Bronchial epithelial cell (primary cell): ENCODE measurements around the gene SNRNP200. TPM values are rescaled to one million over a fixed set of nuclear protein-coding genes. Genes with fewer than 3 reads are reported as not detected.

Experiments
- DNase-seq: peaks from one replicate; pipeline ENCODE4 v3.0.0-alpha.2; 2010; ENCODE audit warnings: low read depth
- FAIRE-seq: peaks from 2 replicates; lab custom pipeline; 2011; peaks lifted over from hg19 to GRCh38; lab: Jason Lieb, UNC
- H3K27me3 ChIP-seq: 2 replicates; pipeline ENCODE4 v1.5.1; 2011; ENCODE audit warnings: low read length; ENCODE audit not compliant: control insufficient read depth, insufficient read depth
- H3K36me3 ChIP-seq: 2 replicates; pipeline ENCODE4 v1.5.1; 2011; ENCODE audit warnings: low read length; ENCODE audit not compliant: control insufficient read depth, insufficient read depth
- H3K4me3 ChIP-seq: 2 replicates; pipeline ENCODE4 v1.5.1; 2011; ENCODE audit warnings: mild to moderate bottlenecking, low read depth, low read length, control low read depth
- CTCF ChIP-seq: IDR thresholded peaks from 2 replicates; pipeline ENCODE4 v1.5.1; 2011; ENCODE audit warnings: mild to moderate bottlenecking, moderate library complexity, low read length, control low read depth, inconsistent platforms; ENCODE audit not compliant: insufficient read depth, severe bottlenecking
- total RNA-seq: library from RNA; depleted of rRNA; stranded (reverse); fragments of >200 nt; gene quantifications from 2 replicates; pipeline ENCODE4 v1.2.1, GENCODE V29; 2014

Gene SNRNP200
- total RNA-seq, 1 donor from 2014 or later, result 35.8 TPM

DNA sequence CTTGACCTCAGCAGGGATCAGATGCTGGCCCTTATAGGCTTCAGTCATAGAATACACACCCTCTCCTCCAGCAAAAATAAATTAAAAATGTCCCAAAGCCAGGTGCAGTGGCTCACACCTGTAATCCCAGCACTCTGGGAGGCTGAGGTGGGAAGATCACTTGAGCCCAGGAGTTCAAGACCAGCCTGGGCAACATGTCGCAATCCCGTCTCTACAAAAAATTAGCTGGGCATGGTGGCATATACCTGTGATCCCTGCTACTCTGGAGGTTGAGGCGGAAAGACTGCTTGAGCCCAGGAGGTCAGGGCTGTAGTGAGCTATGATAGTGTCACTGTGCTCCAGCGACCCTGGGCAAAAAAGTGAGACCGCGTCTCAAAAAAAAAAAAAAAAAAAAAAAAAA, 24.5 kb upstream of the SNRNP200 start:
- Histone ChIP-seq H3K27me3 (no peaks in the 10 kb centered on the region), H3K36me3 (peaks cover 2% of the 10 kb centered on the region), H3K4me3 (no peak overlapping the region)
- TF ChIP-seq CTCF, result no peak
- DNase-seq (no peak), FAIRE-seq (no peak)

GRCh38 chr2:96329456-96329855, 24.1 kb upstream of the SNRNP200 start:
- H3K4me3 ChIP-seq, result no peak overlapping the region
- DNase-seq (peak; percentile 82), FAIRE-seq (no peak)
- H3K36me3 ChIP-seq, result peaks cover 2% of the 10 kb centered on the region
- H3K27me3 ChIP-seq, result no peaks in the 10 kb centered on the region
- TF ChIP-seq CTCF, result no peak

- FAIRE-seq (no peak), DNase-seq (no peak)
These were observed 21.9 kb upstream of the SNRNP200 start for GRCh38 chr2:96326990-96327820.

GRCh38 chr2:96326564-96326963, 21.2 kb upstream of the SNRNP200 start:
- FAIRE-seq (no peak), DNase-seq (no peak)
- no peak for TF ChIP-seq CTCF

More at GRCh38 chr2:96326990-96327820, 21.9 kb upstream of the SNRNP200 start:
- Histone ChIP-seq H3K4me3 (no peak overlapping the region), H3K36me3 (peaks cover 2% of the 10 kb centered on the region), H3K27me3 (peaks cover 5% of the 10 kb centered on the region)
- TF ChIP-seq CTCF, result no peak

DNA sequence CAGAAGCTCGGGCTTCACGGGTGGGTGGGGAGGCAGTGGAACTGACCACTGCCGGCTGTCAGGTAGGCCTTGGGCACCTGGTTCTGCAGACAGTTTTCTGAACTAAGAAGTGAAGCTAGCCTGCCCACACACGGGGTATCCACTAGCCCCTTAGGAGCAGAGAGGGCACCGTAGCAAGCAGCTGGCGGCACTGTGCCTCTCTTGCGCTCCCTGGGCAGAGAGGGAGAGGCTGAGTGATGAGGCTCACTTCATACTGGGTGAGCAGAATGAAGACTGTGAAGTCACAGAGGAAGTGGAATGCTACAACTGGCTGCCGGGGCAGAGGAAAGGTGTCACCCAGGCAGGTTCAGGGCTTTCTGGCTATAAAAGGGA, 20.5 kb upstream of the SNRNP200 start:
- FAIRE-seq (no peak), DNase-seq (no peak)
- H3K27me3 ChIP-seq, result peaks cover 7% of the 10 kb centered on the region
- TF ChIP-seq CTCF, result no peak
- peak overlapping the region; percentile 28 for H3K4me3 ChIP-seq
- H3K36me3 ChIP-seq, result peaks cover 2% of the 10 kb centered on the region

More at GRCh38 chr2:96326564-96326963, 21.2 kb upstream of the SNRNP200 start:
- Histone ChIP-seq H3K27me3 (peaks cover 7% of the 10 kb centered on the region), H3K36me3 (peaks cover 2% of the 10 kb centered on the region), H3K4me3 (no peak overlapping the region)
